NOMO-1 (cell line): ENCODE data around the gene SYS1.
A peak's percentile ranks its signal among the peaks of the same experiment; 100 is the strongest.
"Not testable (repeated sequence)": the region's sequence is repeated elsewhere in the genome, so short reads cannot be mapped to it uniquely, and the experiment has no call there.

ENCODE experiments used
- DNase-seq, 2 experiments: peaks; one replicate each; lab custom pipeline; 2025; ENCODE audit not compliant: unreplicated experiment in 2 of 2; lab: John Stamatoyannopoulos, UW

Gene SYS1

GRCh38 chr20:45339084-45339483 lies 23.9 kb upstream of the SYS1 start:
- DNase-seq: no peak

GRCh38 chr20:45339799-45340198 lies 23.2 kb upstream of the SYS1 start:
- DNase-seq: no peak

GRCh38 chr20:45340236-45340847 lies 22.6 kb upstream of the SYS1 start:
- DNase-seq: no peak

- DNase-seq: no peak
These were observed 22.0 kb upstream of the SYS1 start for GRCh38 chr20:45340951-45341350.

GRCh38 chr20:45341579-45341938 lies 21.4 kb upstream of the SYS1 start:
- DNase-seq: no peak

GRCh38 chr20:45341939-45342854 lies 20.8 kb upstream of the SYS1 start:
- DNase-seq: no peak

GRCh38 chr20:45342855-45343531 lies 20.0 kb upstream of the SYS1 start:
- DNase-seq: no peak

- no peak for DNase-seq
These were observed 19.3 kb upstream of the SYS1 start for GRCh38 chr20:45343532-45344167.

GRCh38 chr20:45344168-45344860 lies 18.6 kb upstream of the SYS1 start:
- DNase-seq: peak; percentile 77 to 83

- DNase-seq: no peak
These were observed 17.6 kb upstream of the SYS1 start for GRCh38 chr20:45345104-45345936.

- no peak for DNase-seq
These were observed 16.7 kb upstream of the SYS1 start for GRCh38 chr20:45346291-45346718.

GRCh38 chr20:45346851-45347250 lies 16.1 kb upstream of the SYS1 start:
- DNase-seq: no peak

- no peak for DNase-seq
These were observed 15.5 kb upstream of the SYS1 start for GRCh38 chr20:45347297-45347935.

- peak; percentile 25 to 37 for DNase-seq
These were observed 14.8 kb upstream of the SYS1 start, which contains the start of gene SDC4 for GRCh38 chr20:45347936-45348778. Gene SDC4, minus strand, starts transcription at chr20:45348424. Its CDS starts 40 bp downstream, at chr20:45348384.

- peak in 1 of 2 experiments; percentile 19 for DNase-seq
These were observed 12.7 kb upstream of the SYS1 start for GRCh38 chr20:45350217-45350616.

GRCh38 chr20:45350795-45351194 lies 12.2 kb upstream of the SYS1 start:
- not testable (repeated sequence) for DNase-seq

- DNase-seq: no peak
These were observed 10.2 kb upstream of the SYS1 start for GRCh38 chr20:45352729-45353128.

GRCh38 chr20:45353746-45354145 lies 9.2 kb upstream of the SYS1 start:
- no peak for DNase-seq
